Effector memory CD4-positive, alpha-beta T cell (primary cell): ENCODE results near the gene NKRF.
A peak's percentile ranks its signal among the peaks of the same experiment; 100 is the strongest.

Source experiments
- DNase-seq, 3 donors: peaks; one replicate each; pipeline ENCODE4 v3.0.0-alpha.2; 2020
- H3K27ac ChIP-seq: 2 replicates; pipeline ENCODE4 v1.7.0; 2013; ENCODE audit warnings: mild to moderate bottlenecking, low read length, moderate library complexity; ENCODE audit not compliant: insufficient read depth, poor library complexity, severe bottlenecking
- H3K27me3 ChIP-seq: replicated peaks from 2 replicates; pipeline ENCODE4 v1.7.0; 2013; ENCODE audit warnings: mild to moderate bottlenecking, low read length; ENCODE audit not compliant: insufficient read depth, control insufficient read depth, poor library complexity, severe bottlenecking
- H3K36me3 ChIP-seq: 2 replicates; pipeline ENCODE4 v1.7.0; 2013; ENCODE audit warnings: mild to moderate bottlenecking, low read length, moderate library complexity; ENCODE audit not compliant: control insufficient read depth, insufficient read depth
- H3K4me1 ChIP-seq: 2 replicates; pipeline ENCODE4 v1.7.0; 2013; ENCODE audit warnings: low read length, mild to moderate bottlenecking; ENCODE audit not compliant: control insufficient read depth, insufficient read depth, poor library complexity, severe bottlenecking
- H3K4me3 ChIP-seq: 2 replicates; pipeline ENCODE4 v1.7.0; 2013; ENCODE audit warnings: low read length, low read depth, mild to moderate bottlenecking; ENCODE audit not compliant: insufficient read depth, poor library complexity, severe bottlenecking
- H3K9me3 ChIP-seq: 2 replicates; pipeline ENCODE4 v1.7.0; 2013; ENCODE audit warnings: mild to moderate bottlenecking, low read length, moderate library complexity; ENCODE audit not compliant: control insufficient read depth

The NKRF gene

GRCh38 chrX:119617517-119618164, 11.4 kb upstream of the NKRF start:
- Histone ChIP-seq H3K4me1 (no peaks in the 10 kb centered on the region), H3K27ac (no peak overlapping the region), H3K36me3 (peaks cover 6% of the 10 kb centered on the region), H3K9me3 (no peaks in the 10 kb centered on the region), H3K27me3 (no peaks in the 10 kb centered on the region), H3K4me3 (no peak overlapping the region)
- no peak for DNase-seq

- no peaks in the 10 kb centered on the region for H3K9me3 ChIP-seq
- H3K27me3 ChIP-seq: no peaks in the 10 kb centered on the region
- H3K27ac ChIP-seq: no peak overlapping the region
- H3K4me3 ChIP-seq: no peak overlapping the region
- no peak for DNase-seq
- H3K4me1 ChIP-seq: no peaks in the 10 kb centered on the region
- H3K36me3 ChIP-seq: no peaks in the 10 kb centered on the region
Measured at GRCh38 chrX:119614776-119615175, 8.6 kb upstream of the NKRF start.

- H3K9me3 ChIP-seq: no peaks in the 10 kb centered on the region
Measured at GRCh38 chrX:119607018-119607389, 780 bp upstream of the NKRF start.

DNA sequence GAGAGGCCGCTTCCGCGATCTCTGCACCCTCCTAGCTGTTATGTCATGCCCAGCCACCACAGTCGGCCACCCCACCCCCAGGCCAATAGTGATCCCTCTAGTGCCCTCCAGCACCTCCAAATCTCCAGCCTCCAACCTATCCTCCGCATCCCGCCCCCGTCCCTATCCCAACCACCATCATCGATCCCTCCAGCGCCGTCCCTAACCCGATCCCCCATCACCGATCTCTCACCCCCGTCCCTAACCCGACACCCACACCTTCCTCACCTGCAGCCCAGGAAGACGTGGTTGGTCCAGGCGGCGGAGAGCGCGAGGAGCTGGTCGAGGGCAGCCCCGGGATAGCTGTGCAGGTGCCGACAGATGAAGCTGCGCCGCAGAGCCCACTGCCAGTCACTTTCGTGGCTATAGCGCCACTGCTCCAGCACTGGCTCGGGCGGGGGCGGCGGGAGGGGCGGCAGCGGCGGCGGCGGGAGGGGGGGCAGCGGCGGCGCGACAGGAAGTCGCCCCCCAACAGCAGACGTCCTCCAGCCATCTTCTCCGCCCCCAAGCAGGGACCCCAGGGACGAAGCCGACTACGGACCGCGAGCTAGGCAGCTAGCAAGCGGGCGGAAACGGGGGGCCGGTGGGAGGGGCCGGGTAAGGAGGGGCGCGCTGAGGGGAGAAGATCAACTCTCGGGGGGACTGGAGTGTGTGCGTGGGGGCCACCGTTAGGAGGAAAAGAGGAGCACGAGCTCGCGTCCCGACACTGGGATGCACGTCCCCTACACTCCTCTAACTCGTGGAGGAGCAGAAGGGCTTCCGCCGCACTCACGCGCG, 552 bp downstream of the NKRF start:
- H3K27ac ChIP-seq: peak overlapping the region; percentile 84
- H3K4me3 ChIP-seq: peak overlapping the region; percentile 75
- peaks cover 3% of the 10 kb centered on the region for H3K36me3 ChIP-seq
- DNase-seq: peak; percentile 9 to 39 (median 32)
- H3K27me3 ChIP-seq: no peaks in the 10 kb centered on the region
- no peaks in the 10 kb centered on the region for H3K9me3 ChIP-seq
- H3K4me1 ChIP-seq: no peaks in the 10 kb centered on the region

More at GRCh38 chrX:119607018-119607389, 780 bp upstream of the NKRF start:
- Histone ChIP-seq H3K4me1 (no peaks in the 10 kb centered on the region), H3K4me3 (peak overlapping the region; percentile 75), H3K27ac (peak overlapping the region; percentile 84), H3K27me3 (no peaks in the 10 kb centered on the region), H3K36me3 (no peaks in the 10 kb centered on the region)
- no peak for DNase-seq

DNA sequence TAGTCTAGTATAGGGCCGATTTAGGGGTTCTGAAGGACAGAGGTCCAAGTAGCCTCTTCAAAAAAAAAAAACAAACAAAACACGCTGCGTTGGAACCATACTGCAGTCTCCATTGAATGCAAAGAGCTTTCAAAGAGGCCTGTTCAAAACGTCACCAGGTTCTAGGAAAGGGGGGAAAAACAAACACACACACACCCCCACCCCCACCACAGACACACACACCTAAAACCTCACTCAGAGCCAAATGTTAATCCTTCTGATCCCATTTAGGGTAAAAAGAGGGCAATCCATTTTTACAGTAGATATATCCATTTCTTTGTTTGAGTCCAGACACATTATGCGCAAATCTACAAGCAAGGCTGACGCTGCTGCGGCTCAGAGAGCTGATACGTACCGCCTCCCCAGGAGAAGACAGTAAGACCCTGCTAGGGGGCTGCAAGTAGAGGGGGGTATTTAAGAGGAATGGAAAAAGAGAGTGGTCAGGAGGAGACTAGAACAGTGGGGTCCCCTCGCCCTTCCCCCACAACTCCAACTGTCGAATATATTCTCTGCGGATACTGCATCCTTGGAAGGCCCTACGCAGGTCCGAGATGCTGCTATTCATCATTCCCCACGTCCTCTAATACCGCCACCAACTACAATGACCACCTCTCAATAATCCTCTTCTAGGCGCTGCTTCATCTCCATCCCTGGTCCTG, 1.3 kb downstream of the NKRF start:
- no peaks in the 10 kb centered on the region for H3K9me3 ChIP-seq
- peak overlapping the region; percentile 75 for H3K4me3 ChIP-seq
- no peak for DNase-seq
- H3K4me1 ChIP-seq: no peaks in the 10 kb centered on the region
- H3K27ac ChIP-seq: peak overlapping the region; percentile 84
- H3K36me3 ChIP-seq: peaks cover 3% of the 10 kb centered on the region
- no peaks in the 10 kb centered on the region for H3K27me3 ChIP-seq

DNA sequence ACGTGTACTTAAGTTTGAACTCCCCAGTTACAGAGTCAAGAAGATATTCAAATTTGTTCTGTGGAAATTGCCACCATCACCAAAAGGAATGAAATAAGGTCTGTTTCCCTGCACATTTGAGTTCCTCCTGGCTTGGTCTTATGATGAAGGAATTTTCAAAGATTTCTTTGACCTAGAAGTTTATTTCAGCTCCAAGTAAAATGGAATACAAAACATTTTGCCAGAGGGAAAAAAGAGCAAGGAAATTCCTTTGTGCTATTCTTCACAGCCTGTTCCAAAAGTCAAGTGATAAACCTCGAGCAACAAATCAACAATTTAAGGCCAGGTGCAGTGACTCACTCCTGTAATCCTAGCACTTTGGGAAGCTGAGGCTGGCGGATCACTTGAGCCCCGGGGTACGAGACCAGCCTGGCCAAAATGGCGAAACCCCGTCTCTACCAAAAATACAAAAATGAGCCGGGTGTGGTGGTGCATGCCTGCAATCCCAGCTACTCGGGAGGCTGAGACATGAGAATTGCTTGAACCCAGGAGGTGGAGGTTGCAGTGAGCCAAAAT, 3.4 kb downstream of the NKRF start:
- H3K27ac ChIP-seq: no peak overlapping the region
- DNase-seq: no peak
- no peaks in the 10 kb centered on the region for H3K4me1 ChIP-seq
- no peak overlapping the region for H3K4me3 ChIP-seq
- H3K9me3 ChIP-seq: no peaks in the 10 kb centered on the region
- peaks cover 3% of the 10 kb centered on the region for H3K36me3 ChIP-seq
- H3K27me3 ChIP-seq: no peaks in the 10 kb centered on the region

DNA sequence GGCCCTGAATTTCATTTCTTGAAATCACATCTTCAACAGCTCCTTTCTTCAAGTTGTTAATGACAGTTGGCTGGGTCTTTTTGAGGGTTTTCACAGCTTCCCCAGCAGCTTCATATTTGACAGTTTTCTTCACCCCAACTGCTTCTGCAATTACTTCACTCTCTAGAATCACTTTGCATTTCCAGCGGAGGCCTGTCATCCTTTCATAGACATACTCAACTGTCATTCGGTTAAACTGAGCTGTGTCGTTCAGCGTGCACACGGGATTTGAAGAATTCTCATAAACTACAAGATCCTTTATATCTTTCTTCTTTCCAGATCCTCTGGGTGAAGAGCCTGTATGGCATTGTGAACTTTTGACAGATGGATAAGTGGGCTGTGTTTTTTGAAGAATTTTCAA, 16.4 kb downstream of the NKRF start:
- Histone ChIP-seq H3K27ac (no peak overlapping the region), H3K4me1 (no peaks in the 10 kb centered on the region), H3K36me3 (peaks cover 21% of the 10 kb centered on the region), H3K27me3 (no peaks in the 10 kb centered on the region), H3K4me3 (no peak overlapping the region), H3K9me3 (no peaks in the 10 kb centered on the region)
- DNase-seq: no peak

GRCh38 chrX:119583431-119584059, 22.7 kb downstream of the NKRF start:
- Histone ChIP-seq H3K27ac (no peak overlapping the region), H3K36me3 (peaks cover 6% of the 10 kb centered on the region), H3K4me3 (no peak overlapping the region), H3K27me3 (no peaks in the 10 kb centered on the region), H3K4me1 (no peaks in the 10 kb centered on the region), H3K9me3 (no peaks in the 10 kb centered on the region)
- DNase-seq: no peak

DNA sequence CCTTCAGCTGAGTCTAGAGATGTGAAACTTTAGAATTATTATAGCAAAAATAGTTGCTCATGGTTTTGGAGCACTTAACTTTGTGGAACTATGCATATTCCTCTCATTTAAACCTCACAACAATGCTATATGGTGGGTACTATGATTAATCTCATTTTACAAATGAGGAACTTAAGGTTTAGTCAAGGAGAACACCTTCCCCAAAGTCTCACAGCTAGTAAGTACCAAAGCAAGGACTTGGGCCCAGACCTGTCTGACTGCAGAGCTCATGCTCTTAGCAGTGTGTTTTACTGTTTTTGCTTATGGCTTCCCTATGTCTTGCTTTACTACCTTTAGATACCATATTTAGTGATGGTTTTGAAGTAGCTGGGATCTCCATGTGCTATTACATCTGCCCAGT, 26.8 kb downstream of the NKRF start:
- Histone ChIP-seq H3K4me3 (no peak overlapping the region), H3K27me3 (no peaks in the 10 kb centered on the region), H3K36me3 (peaks cover 6% of the 10 kb centered on the region), H3K4me1 (peaks cover 4% of the 10 kb centered on the region), H3K9me3 (no peaks in the 10 kb centered on the region), H3K27ac (no peak overlapping the region)
- no peak for DNase-seq
